Upper lobe of right lung (tissue), 1 donor: Measurements from ENCODE around the gene CCDC120. TPM values are rescaled to one million over a fixed set of nuclear protein-coding genes. Genes with fewer than 3 reads are reported as not detected.

ENCODE experiments used
- ATAC-seq: fragments of 200-7000 bp; cut with Tn5 transposase; one replicate; pipeline ENCODE4 v1.9.1; 2020; ENCODE audit warnings: mild to moderate bottlenecking, moderate library complexity
- DNase-seq: peaks from one replicate; pipeline ENCODE4 v3.0.0-alpha.2; 2020
- H3K27ac ChIP-seq: fragments of 200-600 bp; one replicate; pipeline ENCODE4 v1.8.0; 2022
- H3K27me3 ChIP-seq: fragments of 200-600 bp; one replicate; pipeline ENCODE4 v1.8.0; 2022; ENCODE audit warnings: mild to moderate bottlenecking
- H3K36me3 ChIP-seq: fragments of 200-600 bp; one replicate; pipeline ENCODE4 v1.8.0; 2022
- H3K4me1 ChIP-seq: fragments of 200-600 bp; one replicate; pipeline ENCODE4 v1.8.0; 2022
- H3K4me3 ChIP-seq: fragments of 200-600 bp; one replicate; pipeline ENCODE4 v1.8.0; 2022; ENCODE audit warnings: mild to moderate bottlenecking
- H3K9me3 ChIP-seq: fragments of 200-600 bp; one replicate; pipeline ENCODE4 v1.8.0; 2022
- CTCF ChIP-seq: fragments of 200-600 bp; IDR thresholded peaks from one replicate; pipeline ENCODE4 v1.8.0; 2022; ENCODE audit warnings: antibody characterized with exemption
- intact Hi-C: fragments of 100-400 bp; cut with DNase I; formaldehyde crosslinking; loops from one replicate; pipeline ENCODE4 v1.11.0; 2022
- total RNA-seq: library from RNA; stranded (reverse); fragmentation: NEBNext Ultra II Directional; extraction: Animal tissue kit (Norgen Biotek cat#: 25700); gene quantifications from one replicate; pipeline ENCODE4 v1.2.1, GENCODE V29; 2021
- donor health status: DM: no; HTN: yes; CAD: no; lungs with severe emphysema.

CCDC120 gene
- total RNA-seq, 1 donor from 2014 or later, result 10.8 TPM

- H3K27ac ChIP-seq, result no peak overlapping the region
- H3K9me3 ChIP-seq, result no peaks in the 10 kb centered on the region
- ATAC-seq (no peak), DNase-seq (no peak)
- H3K4me3 ChIP-seq, result no peak overlapping the region
- peaks cover 3% of the 10 kb centered on the region for H3K4me1 ChIP-seq
- intact Hi-C loops, result no loop called here
- no peak for TF ChIP-seq CTCF
- H3K36me3 ChIP-seq, result peaks cover 41% of the 10 kb centered on the region
- no peaks in the 10 kb centered on the region for H3K27me3 ChIP-seq
These were observed 58.8 kb downstream of the CCDC120 start for GRCh38 chrX:49117581-49117980.

Other genes with a start within 250 kb of the CCDC120 start
- not detected for gene ERAS, start 232.5 kb upstream of the CCDC120 start, total RNA-seq
- 4.3 TPM for gene PCSK1N, start 223.4 kb upstream of the CCDC120 start, total RNA-seq
- 32.9 TPM for gene TIMM17B, start 161.2 kb upstream of the CCDC120 start, total RNA-seq
- 61.3 TPM for gene PQBP1, start 161.1 kb upstream of the CCDC120 start, total RNA-seq
- 22.6 TPM for gene SLC35A2, start 147.4 kb upstream of the CCDC120 start, total RNA-seq
- gene PIM2, start 140.0 kb upstream of the CCDC120 start, total RNA-seq, result 14.4 TPM
- gene OTUD5, start 101.4 kb upstream of the CCDC120 start, total RNA-seq, result 42.6 TPM
- 1.2 TPM for gene KCND1, start 87.2 kb upstream of the CCDC120 start, total RNA-seq
- gene GRIPAP1, start 56.7 kb upstream of the CCDC120 start, total RNA-seq, result 52.8 TPM
- gene TFE3, start 15.6 kb upstream of the CCDC120 start, total RNA-seq, result 62.4 TPM
- gene PRAF2, start 15.0 kb downstream of the CCDC120 start, total RNA-seq, result 17.3 TPM
- gene WDR45, start 20.9 kb downstream of the CCDC120 start, total RNA-seq, result 63.2 TPM
- 19.3 TPM for gene GPKOW, start 64.7 kb downstream of the CCDC120 start, total RNA-seq
- 7.1 TPM for gene MAGIX, start 103.8 kb downstream of the CCDC120 start, total RNA-seq
- 90.9 TPM for gene PLP2, start 112.9 kb downstream of the CCDC120 start, total RNA-seq
- gene PRICKLE3, start 127.4 kb downstream of the CCDC120 start, total RNA-seq, result 16.4 TPM
- gene SYP, start 141.2 kb downstream of the CCDC120 start, total RNA-seq, result 3.5 TPM
- gene CACNA1F, start 174.3 kb downstream of the CCDC120 start, total RNA-seq, result 1.4 TPM
- 17.4 TPM for gene CCDC22, start 176.5 kb downstream of the CCDC120 start, total RNA-seq
- gene FOXP3, start 205.7 kb downstream of the CCDC120 start, total RNA-seq, result 0.35 TPM
- 6.0 TPM for gene PPP1R3F, start 210.8 kb downstream of the CCDC120 start, total RNA-seq
- gene GAGE10, start 244.6 kb downstream of the CCDC120 start, total RNA-seq, result not detected